RWPE1 (cell line): Measurements from ENCODE around the gene SUGCT.

ENCODE experiments used
- CTCF ChIA-PET: fragments of 350-600 bp; sonication (Branson Sonifier 250); formaldehyde crosslinking; extraction: SDS; loops from one replicate; lab custom pipeline; 2021; lab: Yijun Ruan, JAX
- POLR2A ChIA-PET: fragments of 400-600 bp; formaldehyde crosslinking; extraction: SDS; loops from one replicate; lab custom pipeline; 2020; ENCODE audit warnings: antibody characterized with exemption; ENCODE audit not compliant: low non-redundant PET; lab: Yijun Ruan, JAX
- DNase-seq: peaks from one replicate; pipeline ENCODE4 v3.0.0; 2012; ENCODE audit warnings: low spot score
- H3K27ac ChIP-seq: fragments of 450-650 bp; 2 replicates; pipeline ENCODE4 v1.5.1; 2017
- CTCF ChIP-seq: fragments of 450-650 bp; conservative IDR thresholded peaks from 2 replicates; pipeline ENCODE4 v1.5.1; 2017; ENCODE audit warnings: low read depth, mild to moderate bottlenecking

SUGCT gene

DNA sequence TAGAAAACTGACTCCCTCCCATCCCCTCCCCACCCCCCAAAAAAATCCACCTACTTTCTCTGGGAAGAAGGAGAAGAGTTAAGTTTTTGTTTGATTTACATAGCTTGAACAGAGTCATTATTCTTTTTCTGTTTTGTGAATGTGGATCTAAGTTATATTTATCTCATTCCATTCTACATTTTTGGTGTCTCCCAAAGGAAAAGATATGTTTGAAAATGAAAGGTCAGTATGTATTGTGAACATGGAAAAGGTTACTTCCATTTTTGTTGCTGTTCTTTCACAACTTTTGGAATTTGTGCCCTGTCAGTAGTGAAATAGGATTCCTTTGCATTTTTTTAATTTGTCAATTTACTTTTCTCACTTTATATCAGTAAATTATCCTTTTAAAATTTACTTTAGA, 547.9 kb downstream of the SUGCT start:
- POLR2A ChIA-PET = no interaction called here

DNA sequence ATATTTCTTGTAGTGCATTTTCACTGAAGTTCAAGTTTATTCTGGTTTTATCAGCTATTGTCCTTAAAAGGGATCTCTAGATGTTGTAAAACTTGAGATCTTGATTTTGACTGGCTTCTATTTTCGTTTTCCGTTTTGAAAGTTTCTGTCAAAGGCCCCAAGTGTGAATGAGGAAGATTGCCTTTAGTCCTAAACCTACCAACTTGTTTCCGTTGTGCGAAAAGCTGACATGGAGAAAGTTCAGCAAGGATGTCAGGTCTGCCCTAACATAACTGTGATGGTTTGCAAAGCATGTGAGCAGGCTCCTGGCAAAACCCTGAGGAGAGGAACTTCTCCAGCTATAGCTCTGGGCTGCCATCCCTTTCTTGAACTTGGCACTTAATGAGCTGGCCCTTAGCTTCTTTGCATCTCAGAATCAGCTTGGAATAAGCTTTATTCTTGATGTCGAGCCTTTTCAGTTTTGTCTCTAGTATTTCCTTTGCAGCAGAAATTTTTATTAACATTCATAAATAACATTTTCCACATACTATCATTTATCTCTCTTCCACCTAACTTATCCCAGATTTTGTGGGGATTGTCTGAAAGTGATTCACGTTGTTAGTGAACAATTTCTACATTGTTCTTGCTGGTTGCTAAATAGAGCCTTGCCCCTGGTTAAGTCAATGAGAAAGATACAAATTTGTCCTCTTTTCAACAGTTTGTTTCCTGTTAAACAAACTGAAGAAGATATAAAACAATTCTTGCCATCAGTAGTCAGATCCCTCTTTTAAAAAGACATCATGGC, 559.4 kb downstream of the SUGCT start:
- DNase-seq = no peak
- CTCF ChIA-PET = interaction anchor here (1.1 kb wide), 1 partner anchor 560 kb away, joined by 3 read pairs; the partner anchor contains the start of genes MPLKIP and SUGCT
- POLR2A ChIA-PET = no interaction called here
- no peak overlapping the region for H3K27ac ChIP-seq
- no peak for TF ChIP-seq CTCF

More for the DNA sequence above, 547.9 kb downstream of the SUGCT start:
- CTCF ChIA-PET = interaction anchor here (0.7 kb wide), 2 partner anchors 20 to 152 kb away, joined by 3 read pairs; no protein-coding TSS in a partner anchor
- no peak overlapping the region for H3K27ac ChIP-seq
- no peak for TF ChIP-seq CTCF
- DNase-seq = no peak

GRCh38 chr7:40694991-40695390, 560.2 kb downstream of the SUGCT start:
- TF ChIP-seq CTCF = no peak
- POLR2A ChIA-PET = no interaction called here

DNA sequence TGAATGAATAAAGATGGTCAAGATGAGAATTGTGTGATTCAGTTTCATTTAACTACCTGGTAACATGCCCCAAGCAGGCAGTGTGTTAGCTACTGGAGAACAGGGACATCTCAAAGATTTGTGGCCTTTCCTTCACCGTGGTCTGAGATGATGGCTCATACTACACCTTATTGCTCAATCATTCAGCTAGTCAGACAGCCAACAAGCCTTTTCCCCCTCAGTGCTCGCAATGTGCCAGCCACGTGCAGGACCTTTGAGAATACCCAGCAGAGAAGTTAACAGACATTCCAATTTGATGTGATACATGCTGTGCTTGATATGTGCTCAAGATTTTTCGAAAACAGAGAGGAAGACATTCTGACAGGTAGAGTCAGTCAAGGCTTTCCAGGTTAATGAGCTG, 562.8 kb downstream of the SUGCT start:
- ChIA-PET POLR2A (no interaction called here), CTCF (no interaction called here)
- TF ChIP-seq CTCF = no peak
- DNase-seq = no peak
- no peak overlapping the region for H3K27ac ChIP-seq

More at GRCh38 chr7:40694991-40695390, 560.2 kb downstream of the SUGCT start:
- DNase-seq = no peak
- CTCF ChIA-PET = interaction anchor here (0.6 kb wide), 1 partner anchor 256 kb away, joined by 3 read pairs; no protein-coding TSS in a partner anchor
- H3K27ac ChIP-seq = no peak overlapping the region

GRCh38 chr7:40698214-40698920, 563.6 kb downstream of the SUGCT start:
- CTCF ChIA-PET = interaction anchor here (0.6 kb wide), 1 partner anchor 185 kb away, joined by 3 read pairs; no protein-coding TSS in a partner anchor
- TF ChIP-seq CTCF = no peak
- POLR2A ChIA-PET = no interaction called here
- H3K27ac ChIP-seq = no peak overlapping the region
- DNase-seq = no peak

DNA sequence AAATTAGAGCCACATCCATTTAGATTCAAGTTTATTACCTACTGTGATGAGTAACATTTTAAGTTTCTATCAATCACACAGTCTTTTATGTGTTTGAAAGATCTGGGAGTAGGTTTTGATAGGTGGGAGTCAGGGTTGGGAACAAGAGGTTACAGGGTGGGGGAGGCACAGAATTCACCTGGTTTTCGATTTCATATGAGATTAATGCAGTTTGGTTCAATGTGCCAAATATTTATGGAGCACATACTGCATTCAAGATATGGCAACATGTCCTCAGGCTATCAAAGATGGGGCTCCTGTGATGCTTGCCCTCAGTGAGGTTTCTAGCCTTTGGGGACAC, 564.1 kb downstream of the SUGCT start:
- DNase-seq = no peak
- no peak overlapping the region for H3K27ac ChIP-seq
- POLR2A ChIA-PET = no interaction called here
- no peak for TF ChIP-seq CTCF
- CTCF ChIA-PET = interaction anchor here (0.6 kb wide), 1 partner anchor 186 kb away, joined by 3 read pairs; no protein-coding TSS in a partner anchor
